Karpas-422 (cell line): ENCODE measurements around the gene RASSF8. TPM values are rescaled to one million over a fixed set of nuclear protein-coding genes. Genes with fewer than 3 reads are reported as not detected.

Experiments
- DNase-seq: peaks from one replicate; pipeline ENCODE4 v3.0.0-alpha.2; 2015
- H2AFZ ChIP-seq: fragments of 200-600 bp; sonication (generic); 2 replicates; pipeline ENCODE4 v1.6.1; 2014; ENCODE audit warnings: antibody characterized with exemption, low read length, mixed read lengths
- H3K27ac ChIP-seq: fragments of 200-600 bp; sonication (generic); 2 replicates; pipeline ENCODE4 v1.5.1; 2014; ENCODE audit warnings: mild to moderate bottlenecking, low read length, moderate library complexity
- H3K27me3 ChIP-seq: fragments of 200-600 bp; sonication (generic); 2 replicates; pipeline ENCODE4 v1.6.1; 2014; ENCODE audit warnings: low read length, mixed read lengths
- H3K36me3 ChIP-seq: fragments of 200-600 bp; sonication (generic); 2 replicates; pipeline ENCODE4 v1.6.1; 2014; ENCODE audit warnings: low read length, mixed read lengths; ENCODE audit not compliant: insufficient read depth
- H3K4me1 ChIP-seq: fragments of 200-600 bp; sonication (generic); 2 replicates; pipeline ENCODE4 v1.6.1; 2014; ENCODE audit warnings: mild to moderate bottlenecking, low read length, mixed read lengths
- H3K4me2 ChIP-seq: fragments of 200-600 bp; sonication (generic); 2 replicates; pipeline ENCODE4 v1.6.1; 2014; ENCODE audit warnings: low read length, low read depth, mild to moderate bottlenecking; ENCODE audit not compliant: poor library complexity, severe bottlenecking
- H3K4me3 ChIP-seq: fragments of 200-600 bp; sonication (generic); 2 replicates; pipeline ENCODE4 v1.5.1; 2014; ENCODE audit warnings: mild to moderate bottlenecking, antibody characterized with exemption, low read length, mixed read lengths
- H3K79me2 ChIP-seq: fragments of 200-600 bp; sonication (generic); 2 replicates; pipeline ENCODE4 v1.6.1; 2014; ENCODE audit warnings: mild to moderate bottlenecking, low read length, mixed read lengths
- H3K9ac ChIP-seq: fragments of 200-600 bp; sonication (generic); 2 replicates; pipeline ENCODE4 v1.6.0; 2014; ENCODE audit warnings: low read length
- H3K9me2 ChIP-seq: fragments of 200-600 bp; sonication (generic), shearing (Covaris generic); replicated peaks from 2 replicates; pipeline ENCODE4 v1.6.0; 2014; ENCODE audit warnings: mild to moderate bottlenecking, low read length, moderate library complexity; ENCODE audit not compliant: insufficient read depth
- H3K9me3 ChIP-seq: fragments of 300-700, 200-600 bp; sonication (generic); 2 replicates; pipeline ENCODE4 v1.6.1; 2014; ENCODE audit warnings: low read length, mixed read lengths
- H4K20me1 ChIP-seq: fragments of 200-600 bp; sonication (generic); 2 replicates; pipeline ENCODE4 v1.6.1; 2014; ENCODE audit warnings: mild to moderate bottlenecking, antibody characterized with exemption, low read length, low read depth; ENCODE audit not compliant: insufficient read depth
- total RNA-seq: library from RNA; depleted of rRNA; stranded (reverse); fragments of >200 nt; shearing (Covaris generic); gene quantifications from 2 replicates; pipeline ENCODE4 v1.2.3, GENCODE V29; 2014; ENCODE audit warnings: low replicate concordance

RASSF8 gene
- total RNA-seq, 1 experiment from 2014 or later: 0.45 TPM

GRCh38 chr12:26121323-26122060 lies 163.0 kb downstream of the RASSF8 start:
- Histone ChIP-seq H3K9me3 (no peaks in the 10 kb centered on the region), H3K4me3 (peak overlapping the region; percentile 31; the same call in 1 of the 2 replicates), H4K20me1 (no peaks in the 10 kb centered on the region), H3K9me2 (no peaks in the 10 kb centered on the region), H3K9ac (no peak overlapping the region), H2AFZ (no peak overlapping the region), H3K79me2 (no peaks in the 10 kb centered on the region), H3K36me3 (no peaks in the 10 kb centered on the region), H3K27ac (no peak overlapping the region), H3K4me2 (peak overlapping the region; percentile 46), H3K27me3 (peaks cover 4% of the 10 kb centered on the region; the same call in 1 of the 2 replicates), H3K4me1 (peaks cover 56% of the 10 kb centered on the region)
- no peak for DNase-seq

DNA sequence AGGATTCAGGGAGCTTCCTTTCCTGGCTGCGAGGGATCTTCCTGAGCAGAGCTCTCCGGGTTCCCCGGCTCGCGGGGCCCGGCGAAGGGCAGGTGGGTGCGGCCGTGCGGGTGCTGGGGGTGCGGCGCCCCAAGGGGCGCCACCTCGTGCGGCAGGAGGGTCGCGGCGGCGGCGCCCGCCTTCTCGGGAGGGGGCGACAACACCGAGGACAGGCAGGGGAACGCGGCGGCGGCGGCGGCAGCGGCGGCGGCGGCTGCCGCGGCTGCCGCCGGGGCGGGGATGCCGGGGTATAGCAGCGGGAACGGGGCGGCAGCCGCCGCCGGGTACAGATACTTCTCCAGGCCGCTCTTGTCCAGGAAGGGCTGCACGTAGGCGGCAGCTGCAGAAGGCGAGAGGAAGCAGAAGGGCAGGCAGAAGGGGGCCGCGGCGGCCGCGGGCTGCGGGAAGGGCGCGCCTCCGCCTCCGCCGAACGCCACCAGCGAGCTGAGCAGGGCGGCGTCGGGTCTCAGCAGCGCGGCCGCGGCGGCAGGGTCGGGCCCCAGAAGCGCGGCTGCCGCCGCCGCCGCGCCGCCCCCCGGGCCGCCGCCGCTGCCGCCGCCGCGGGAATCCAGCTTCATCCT lies 163.7 kb downstream of the RASSF8 start:
- DNase-seq: no peak
- H3K36me3 ChIP-seq: no peaks in the 10 kb centered on the region
- peak overlapping the region; percentile 31; the same call in 1 of the 2 replicates for H3K4me3 ChIP-seq
- H3K9ac ChIP-seq: no peak overlapping the region
- peaks cover 56% of the 10 kb centered on the region for H3K4me1 ChIP-seq
- H3K9me3 ChIP-seq: no peaks in the 10 kb centered on the region
- H2AFZ ChIP-seq: no peak overlapping the region
- no peaks in the 10 kb centered on the region for H4K20me1 ChIP-seq
- H3K27ac ChIP-seq: no peak overlapping the region
- peaks cover 4% of the 10 kb centered on the region; the same call in 1 of the 2 replicates for H3K27me3 ChIP-seq
- H3K4me2 ChIP-seq: peak overlapping the region; percentile 46
- no peaks in the 10 kb centered on the region for H3K79me2 ChIP-seq
- H3K9me2 ChIP-seq: no peaks in the 10 kb centered on the region

GRCh38 chr12:26122681-26123481 lies 164.4 kb downstream of the RASSF8 start:
- Histone ChIP-seq H3K4me1 (peaks cover 49% of the 10 kb centered on the region), H3K27me3 (peaks cover 4% of the 10 kb centered on the region; the same call in 1 of the 2 replicates), H3K4me2 (peak overlapping the region; percentile 51), H4K20me1 (no peaks in the 10 kb centered on the region), H3K36me3 (no peaks in the 10 kb centered on the region), H3K9me2 (no peaks in the 10 kb centered on the region), H3K27ac (no peak overlapping the region), H2AFZ (no peak overlapping the region), H3K9ac (no peak overlapping the region), H3K79me2 (no peaks in the 10 kb centered on the region), H3K9me3 (no peaks in the 10 kb centered on the region), H3K4me3 (peak overlapping the region; percentile 31; the same call in 1 of the 2 replicates)
- DNase-seq: no peak

DNA sequence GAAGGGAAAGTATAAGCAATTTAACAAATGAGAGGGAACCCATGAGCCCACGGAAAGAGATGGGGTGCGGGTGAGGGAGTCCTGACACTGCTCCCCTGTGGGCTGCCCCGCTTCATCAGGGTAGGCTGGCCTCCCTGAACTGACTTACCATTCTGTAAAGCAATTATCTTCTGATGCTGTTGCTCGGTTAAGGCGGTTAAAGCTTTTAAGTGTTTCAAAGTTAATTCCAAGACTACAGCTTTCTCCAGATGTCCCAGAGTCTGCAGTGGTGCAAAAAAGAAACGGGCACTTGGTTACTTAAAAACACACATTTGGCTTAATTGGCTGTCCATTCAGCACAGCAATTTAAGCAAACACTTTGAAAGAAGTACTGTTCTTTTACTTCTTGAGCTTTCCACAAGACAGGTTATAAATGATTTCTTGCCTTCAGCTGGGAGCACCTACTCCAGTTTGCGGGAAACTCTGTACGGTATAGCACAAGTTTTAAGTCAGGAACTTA lies 165.0 kb downstream of the RASSF8 start:
- Histone ChIP-seq H4K20me1 (no peaks in the 10 kb centered on the region), H3K9me2 (no peaks in the 10 kb centered on the region), H3K27me3 (peaks cover 4% of the 10 kb centered on the region; the same call in 1 of the 2 replicates), H3K79me2 (no peaks in the 10 kb centered on the region), H3K9ac (no peak overlapping the region), H3K4me2 (peak overlapping the region; percentile 51), H3K36me3 (no peaks in the 10 kb centered on the region), H3K27ac (no peak overlapping the region), H3K4me3 (peak overlapping the region; percentile 31; the same call in 1 of the 2 replicates), H3K9me3 (no peaks in the 10 kb centered on the region), H3K4me1 (peaks cover 43% of the 10 kb centered on the region), H2AFZ (no peak overlapping the region)
- no peak for DNase-seq

- Histone ChIP-seq H3K4me3 (peak within 1 kb of the TSS; percentile 75), H3K36me3 (no peaks in the 10 kb centered on the region), H3K4me1 (peaks cover 35% of the 10 kb centered on the region), H3K27me3 (peaks cover 4% of the 10 kb centered on the region; the same call in 1 of the 2 replicates), H3K9me3 (no peaks in the 10 kb centered on the region), H3K27ac (no peak within 1 kb of the TSS), H3K9ac (peak within 1 kb of the TSS; percentile 59), H3K4me2 (peak within 1 kb of the TSS; percentile 98), H2AFZ (peak within 1 kb of the TSS; percentile 88), H4K20me1 (no peaks in the 10 kb centered on the region), H3K79me2 (no peaks in the 10 kb centered on the region), H3K9me2 (no peaks in the 10 kb centered on the region)
- peak; percentile 46 for DNase-seq
These were observed 166.2 kb downstream of the RASSF8 start, which contains the start of gene BHLHE41 for GRCh38 chr12:26124446-26125399. BHLHE41 (minus strand) TSS chr12:26125037; CDS start chr12:26124779, 258 bp downstream.

- peak overlapping the region; percentile 75 for H3K4me3 ChIP-seq
- peaks cover 4% of the 10 kb centered on the region; the same call in 1 of the 2 replicates for H3K27me3 ChIP-seq
- H3K4me2 ChIP-seq: peak overlapping the region; percentile 98
- H3K9me2 ChIP-seq: no peaks in the 10 kb centered on the region
- H3K79me2 ChIP-seq: no peaks in the 10 kb centered on the region
- no peaks in the 10 kb centered on the region for H3K9me3 ChIP-seq
- peak overlapping the region; percentile 88 for H2AFZ ChIP-seq
- peak overlapping the region; percentile 59 for H3K9ac ChIP-seq
- no peaks in the 10 kb centered on the region for H3K36me3 ChIP-seq
- H4K20me1 ChIP-seq: no peaks in the 10 kb centered on the region
- H3K4me1 ChIP-seq: peaks cover 41% of the 10 kb centered on the region
- peak; percentile 74 for DNase-seq
- H3K27ac ChIP-seq: no peak overlapping the region
These were observed 167.2 kb downstream of the RASSF8 start for GRCh38 chr12:26125400-26126339.
